ENCODE measurements around the gene STIM1. TPM values are rescaled to one million over a fixed set of nuclear protein-coding genes. Genes with fewer than 3 reads are reported as not detected.

STIM1 gene
- total RNA-seq, 1 donor from 2014 or later, result 27.5 TPM

Other genes starting within 250 kb of the STIM1 start
- gene ART5, start 213.7 kb upstream of the STIM1 start, total RNA-seq, result 4.7 TPM
- 2.3 TPM for gene ART1, start 210.5 kb upstream of the STIM1 start, total RNA-seq
- 1.6 TPM for gene CHRNA10, start 184.3 kb upstream of the STIM1 start, total RNA-seq
- gene NUP98, start 58.1 kb upstream of the STIM1 start, total RNA-seq, result 43.2 TPM
- gene PGAP2, start 47.1 kb upstream of the STIM1 start, total RNA-seq, result 26.8 TPM
- 22.3 TPM for gene RHOG, start 14.7 kb upstream of the STIM1 start, total RNA-seq
- 29.5 TPM for gene RRM1, start 239.1 kb downstream of the STIM1 start, total RNA-seq